Measurements from ENCODE around the gene RTL9. TPM values are rescaled to one million over a fixed set of nuclear protein-coding genes. Genes with fewer than 3 reads are reported as not detected.

RTL9 gene
- not detected for total RNA-seq

- Histone ChIP-seq H3K27ac (no peak within 1 kb of the TSS), H3K9me3 (no peaks in the 10 kb centered on the region), H3K36me3 (no peaks in the 10 kb centered on the region), H3K4me3 (no peak within 1 kb of the TSS), H3K4me1 (no peaks in the 10 kb centered on the region), H3K27me3 (no peaks in the 10 kb centered on the region)
- DNase-seq, result no peak
- 54 to 80% methylated on average over 2 of the region's 2 CpGs for WGBS, 2 donors
- TF ChIP-seq POLR2A (IDR thresholded peaks at IDR 0.05), result no peak
- TF ChIP-seq, protein P1, sequence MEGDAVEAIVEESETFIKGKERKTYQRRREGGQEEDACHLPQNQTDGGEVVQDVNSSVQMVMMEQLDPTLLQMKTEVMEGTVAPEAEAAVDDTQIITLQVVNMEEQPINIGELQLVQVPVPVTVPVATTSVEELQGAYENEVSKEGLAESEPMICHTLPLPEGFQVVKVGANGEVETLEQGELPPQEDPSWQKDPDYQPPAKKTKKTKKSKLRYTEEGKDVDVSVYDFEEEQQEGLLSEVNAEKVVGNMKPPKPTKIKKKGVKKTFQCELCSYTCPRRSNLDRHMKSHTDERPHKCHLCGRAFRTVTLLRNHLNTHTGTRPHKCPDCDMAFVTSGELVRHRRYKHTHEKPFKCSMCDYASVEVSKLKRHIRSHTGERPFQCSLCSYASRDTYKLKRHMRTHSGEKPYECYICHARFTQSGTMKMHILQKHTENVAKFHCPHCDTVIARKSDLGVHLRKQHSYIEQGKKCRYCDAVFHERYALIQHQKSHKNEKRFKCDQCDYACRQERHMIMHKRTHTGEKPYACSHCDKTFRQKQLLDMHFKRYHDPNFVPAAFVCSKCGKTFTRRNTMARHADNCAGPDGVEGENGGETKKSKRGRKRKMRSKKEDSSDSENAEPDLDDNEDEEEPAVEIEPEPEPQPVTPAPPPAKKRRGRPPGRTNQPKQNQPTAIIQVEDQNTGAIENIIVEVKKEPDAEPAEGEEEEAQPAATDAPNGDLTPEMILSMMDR (IDR thresholded peaks at IDR 0.05), result no peak
- intact Hi-C loops (cut with DNase I), result no loop called here
Observed at GRCh38 chrX:110358548-110358947, at the start of gene RTL9. Gene RTL9 (plus strand): TSS chrX:110358848. CDS start chrX:110450618, 91,770 bp downstream.

DNA sequence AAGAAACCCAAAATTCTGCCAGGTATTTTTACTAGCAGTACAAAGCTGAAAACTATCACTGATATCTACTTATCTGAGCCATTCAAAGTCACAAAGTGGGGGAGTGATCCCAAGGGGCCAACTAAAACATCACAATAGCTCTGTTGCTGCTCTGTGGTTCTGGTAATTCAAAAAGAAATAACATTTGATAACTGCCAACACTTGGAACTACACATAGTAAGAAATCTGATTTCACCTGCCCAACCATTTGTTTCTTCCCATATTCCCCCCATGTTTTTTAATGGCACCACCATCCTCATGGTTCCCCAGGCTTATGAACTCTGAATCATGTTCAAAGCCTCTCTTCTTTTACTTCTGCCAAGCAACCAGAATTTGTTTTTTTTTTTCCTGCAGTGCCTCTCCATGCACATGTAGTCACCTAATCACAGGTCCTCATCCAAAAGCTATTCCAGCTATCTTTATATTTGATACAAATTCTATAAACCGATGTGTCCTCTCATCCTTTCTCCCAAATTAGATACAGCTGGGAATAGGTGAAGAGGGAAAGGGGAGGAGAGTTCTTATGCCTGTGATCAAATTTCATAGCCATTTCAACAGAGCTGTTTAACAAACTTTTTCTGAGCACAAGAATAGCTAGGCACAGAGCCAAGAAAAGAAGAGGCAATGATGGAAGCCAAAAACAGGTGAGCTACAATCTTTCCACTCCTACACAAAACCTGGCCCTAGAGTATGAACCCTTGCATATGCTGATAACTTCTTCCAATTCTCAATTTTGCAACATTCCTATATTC, 48.5 kb upstream of the RTL9 start:
- intact Hi-C loops (cut with DNase I), result no loop called here
- Histone ChIP-seq H3K27ac (no peak overlapping the region), H3K4me3 (no peak overlapping the region), H3K4me1 (peaks cover 0 to 27% (median 0%) of the 10 kb centered on the region in 3 donors), H3K36me3 (no peaks in the 10 kb centered on the region), H3K9me3 (no peaks in the 10 kb centered on the region), H3K27me3 (no peaks in the 10 kb centered on the region)
- WGBS, 2 donors, result 80 to 82% methylated on average over 1 of the region's 1 CpG
- TF ChIP-seq POLR2A (IDR thresholded peaks at IDR 0.05), result no peak
- TF ChIP-seq, protein P1 (IDR thresholded peaks at IDR 0.05), result no peak
- no peak for DNase-seq

- no peak overlapping the region for H3K4me3 ChIP-seq
- H3K36me3 ChIP-seq, result no peaks in the 10 kb centered on the region
- peaks cover 0 to 33% (median 0%) of the 10 kb centered on the region in 3 donors for H3K4me1 ChIP-seq
- DNase-seq, result no peak
- intact Hi-C loops (cut with DNase I), result no loop called here
- no peak overlapping the region for H3K27ac ChIP-seq
- no peaks in the 10 kb centered on the region for H3K27me3 ChIP-seq
- H3K9me3 ChIP-seq, result no peaks in the 10 kb centered on the region
- TF ChIP-seq, protein P1 (IDR thresholded peaks at IDR 0.05), result no peak
- TF ChIP-seq POLR2A (IDR thresholded peaks at IDR 0.05), result no peak
- 10 to 38% methylated on average over 1 of the region's 1 CpG for WGBS, 2 donors
Observed at GRCh38 chrX:110310896-110311295, 47.8 kb upstream of the RTL9 start.

GRCh38 chrX:110311437-110312230, 47.0 kb upstream of the RTL9 start:
- no peak for DNase-seq
- H3K27me3 ChIP-seq, result no peaks in the 10 kb centered on the region
- no peak overlapping the region for H3K27ac ChIP-seq
- H3K36me3 ChIP-seq, result no peaks in the 10 kb centered on the region
- peaks cover 0 to 40% (median 0%) of the 10 kb centered on the region in 3 donors for H3K4me1 ChIP-seq
- no peak overlapping the region for H3K4me3 ChIP-seq
- no peak for TF ChIP-seq POLR2A (IDR thresholded peaks at IDR 0.05)
- TF ChIP-seq, protein P1 (IDR thresholded peaks at IDR 0.05), result no peak
- intact Hi-C loops (cut with DNase I), result no loop called here
- WGBS, 2 donors, result 62 to 64% methylated on average over 1 of the region's 1 CpG
- no peaks in the 10 kb centered on the region for H3K9me3 ChIP-seq

GRCh38 chrX:110315551-110315950, 43.1 kb upstream of the RTL9 start:
- TF ChIP-seq, protein P1 (IDR thresholded peaks at IDR 0.05), result no peak
- no peak for TF ChIP-seq POLR2A (IDR thresholded peaks at IDR 0.05)
- no peak overlapping the region for H3K27ac ChIP-seq
- no peaks in the 10 kb centered on the region for H3K9me3 ChIP-seq
- no peak overlapping the region for H3K4me3 ChIP-seq
- DNase-seq, result no peak
- H3K27me3 ChIP-seq, result peaks cover 0 to 5% (median 0%) of the 10 kb centered on the region in 4 donors
- WGBS, 2 donors, result 50 to 77% methylated on average over 1 of the region's 1 CpG
- intact Hi-C loops (cut with DNase I), result no loop called here
- H3K4me1 ChIP-seq, result peaks cover 0 to 33% (median 0%) of the 10 kb centered on the region in 3 donors
- H3K36me3 ChIP-seq, result no peaks in the 10 kb centered on the region
